SK-N-MC (cell line): ENCODE data around the gene C19orf81.

ENCODE experiments used
- EZH2 ChIP-seq: fragments of 200-600 bp; sonication (generic); IDR thresholded peaks from one replicate; pipeline ENCODE4 v1.6.1; 2017; ENCODE audit warnings: antibody characterized with exemption
- FOXP2 ChIP-seq: optimal IDR thresholded peaks from 2 replicates; pipeline ENCODE3; 2011; ENCODE audit warnings: mild to moderate bottlenecking, moderate library complexity; ENCODE audit not compliant: insufficient read depth; ENCODE audit errors: extremely low read length, control extremely low read depth
- POLR2AphosphoS5 ChIP-seq: IDR thresholded peaks from 2 replicates; pipeline ENCODE4 v1.6.1; 2012; ENCODE audit warnings: mild to moderate bottlenecking, low read depth, low read length, borderline replicate concordance

GRCh38 chr19:50688766-50689165 is 39.5 kb downstream of the C19orf81 start:
- no peak for TF ChIP-seq POLR2AphosphoS5
- no peak for TF ChIP-seq EZH2
- no peak for TF ChIP-seq FOXP2
